Renal cortical epithelial cell (primary cell): ENCODE measurements around the gene BEST3. TPM values are rescaled to one million over a fixed set of nuclear protein-coding genes. Genes with fewer than 3 reads are reported as not detected.

Source experiments
- total RNA-seq: library from RNA; depleted of rRNA; stranded (reverse); fragments of >200 nt; gene quantifications from 2 replicates; pipeline ENCODE4 v1.2.3, GENCODE V29; 2014

The BEST3 gene
- total RNA-seq, 1 donor from 2014 or later: 0.55 TPM

Other genes starting within 250 kb of the BEST3 start
- 47.9 and 73.7 TPM in 2 replicates for gene FRS2, start 228.9 kb downstream of the BEST3 start, total RNA-seq
- 284 and 471 TPM in 2 replicates for gene CCT2, start 113.8 kb downstream of the BEST3 start, total RNA-seq
- not detected in 2 replicates for gene LRRC10, start 88.4 kb downstream of the BEST3 start, total RNA-seq
- 45.7 and 75.2 TPM in 2 replicates for gene RAB3IP, start 39.6 kb upstream of the BEST3 start, total RNA-seq
- gene MYRFL, start 125.9 kb upstream of the BEST3 start, total RNA-seq: 0.17 and 1.0 TPM in 2 replicates